ENCODE results near the gene CDC5L. TPM values are rescaled to one million over a fixed set of nuclear protein-coding genes. Genes with fewer than 3 reads are reported as not detected.

The CDC5L gene
- total and polyA plus RNA-seq, 9 donors, result 13.0 to 24.0 (median 19.5) TPM

DNA sequence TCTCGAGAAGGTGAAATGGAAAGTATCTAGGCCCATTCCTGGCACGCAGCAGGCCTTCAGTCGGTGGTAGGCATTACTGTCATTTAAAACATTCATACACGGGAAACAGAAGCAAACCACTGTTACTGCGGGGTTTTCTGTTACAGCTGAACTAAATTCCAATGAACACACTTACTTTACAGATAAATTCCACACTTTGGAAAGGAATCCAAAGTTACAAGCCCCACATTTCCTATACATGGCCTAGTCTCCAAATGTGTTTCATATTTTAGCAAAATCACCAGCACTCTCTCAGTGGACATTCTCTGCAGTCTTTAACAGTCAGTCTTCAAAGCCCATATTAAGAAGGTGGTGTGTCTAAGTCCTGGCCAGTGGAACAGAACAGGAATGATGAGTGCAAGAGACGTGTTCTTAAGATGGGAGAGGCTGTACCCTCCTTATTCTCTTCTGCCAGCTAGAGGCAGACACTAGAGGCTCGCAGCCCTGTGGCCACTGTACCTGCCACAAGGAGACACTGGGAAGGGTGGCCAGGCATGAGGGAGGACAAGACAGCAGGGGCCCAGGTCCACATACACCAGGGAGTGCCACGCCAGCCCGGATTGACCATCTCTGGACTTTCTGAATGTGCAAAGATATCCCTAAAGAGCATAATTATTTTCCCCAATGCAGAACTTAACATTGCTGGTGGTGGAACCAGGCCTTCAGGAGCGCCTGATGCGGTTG, 76.4 kb downstream of the CDC5L start:
- peak in 1 of 5 donors; percentile 32 for DNase-seq
- H3K4me1 ChIP-seq (ENCODE audit: insufficient read depth), result peaks cover 16% of the 10 kb centered on the region
- intact Hi-C loops (cut with DNase I), result no loop called here
- no peak overlapping the region for H3K4me3 ChIP-seq
- H3K27me3 ChIP-seq, result no peaks in the 10 kb centered on the region
- no peaks in the 10 kb centered on the region for H3K36me3 ChIP-seq
- no peaks in the 10 kb centered on the region for H3K9me3 ChIP-seq
- peak overlapping the region; percentile 54 to 64 for H3K27ac ChIP-seq
- TF ChIP-seq, protein P1, sequence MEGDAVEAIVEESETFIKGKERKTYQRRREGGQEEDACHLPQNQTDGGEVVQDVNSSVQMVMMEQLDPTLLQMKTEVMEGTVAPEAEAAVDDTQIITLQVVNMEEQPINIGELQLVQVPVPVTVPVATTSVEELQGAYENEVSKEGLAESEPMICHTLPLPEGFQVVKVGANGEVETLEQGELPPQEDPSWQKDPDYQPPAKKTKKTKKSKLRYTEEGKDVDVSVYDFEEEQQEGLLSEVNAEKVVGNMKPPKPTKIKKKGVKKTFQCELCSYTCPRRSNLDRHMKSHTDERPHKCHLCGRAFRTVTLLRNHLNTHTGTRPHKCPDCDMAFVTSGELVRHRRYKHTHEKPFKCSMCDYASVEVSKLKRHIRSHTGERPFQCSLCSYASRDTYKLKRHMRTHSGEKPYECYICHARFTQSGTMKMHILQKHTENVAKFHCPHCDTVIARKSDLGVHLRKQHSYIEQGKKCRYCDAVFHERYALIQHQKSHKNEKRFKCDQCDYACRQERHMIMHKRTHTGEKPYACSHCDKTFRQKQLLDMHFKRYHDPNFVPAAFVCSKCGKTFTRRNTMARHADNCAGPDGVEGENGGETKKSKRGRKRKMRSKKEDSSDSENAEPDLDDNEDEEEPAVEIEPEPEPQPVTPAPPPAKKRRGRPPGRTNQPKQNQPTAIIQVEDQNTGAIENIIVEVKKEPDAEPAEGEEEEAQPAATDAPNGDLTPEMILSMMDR (IDR thresholded peaks at IDR 0.05), result no peak
- TF ChIP-seq EP300 (IDR thresholded peaks at IDR 0.05) (no peak), POLR2A (IDR thresholded peaks at IDR 0.05) (no peak)
- 38 to 54% (median 53%) methylated on average over 11 of the region's 11 CpGs for WGBS, 3 donors

DNA sequence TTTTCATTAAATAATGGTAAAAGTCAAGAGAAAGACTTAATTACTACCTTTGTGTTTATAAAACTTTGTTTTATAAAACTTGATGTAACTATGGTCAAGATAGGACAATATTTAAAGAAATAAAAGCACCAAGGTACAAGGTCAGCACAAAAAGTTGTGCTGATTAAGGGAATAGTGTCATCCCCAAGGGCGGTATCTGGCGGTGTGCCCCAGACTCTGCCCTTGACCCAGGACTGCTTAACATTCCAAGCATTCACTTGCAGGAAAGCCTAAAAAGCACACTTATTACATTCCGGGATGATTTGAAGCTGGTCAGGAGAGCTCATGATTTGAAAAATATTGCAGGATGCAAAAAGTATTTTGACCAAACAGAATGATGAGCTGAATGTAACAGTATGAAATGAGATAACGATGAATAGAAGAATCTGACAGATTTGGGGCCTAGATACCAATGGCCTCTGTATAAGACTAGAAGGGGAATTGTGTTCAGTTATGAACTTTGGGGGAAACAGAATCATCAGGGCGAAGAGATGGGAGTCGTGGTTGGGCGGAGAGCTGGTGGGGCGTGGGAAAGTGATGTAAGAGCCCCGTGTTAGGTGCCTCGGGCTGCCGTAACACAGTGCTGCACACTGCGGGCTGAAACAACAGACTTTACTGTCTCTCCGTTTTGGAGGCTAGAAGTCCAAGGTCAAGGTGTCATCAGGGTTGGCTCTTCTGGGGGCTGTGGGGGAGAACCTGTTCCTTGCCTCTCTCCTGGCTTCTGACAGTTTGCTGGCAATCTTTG, 77.2 kb downstream of the CDC5L start:
- Histone ChIP-seq H3K4me3 (no peak overlapping the region), H3K9me3 (no peaks in the 10 kb centered on the region), H3K27me3 (no peaks in the 10 kb centered on the region), H3K36me3 (no peaks in the 10 kb centered on the region), H3K4me1 (ENCODE audit: insufficient read depth) (peaks cover 17% of the 10 kb centered on the region), H3K27ac (peak overlapping the region; percentile 54 to 64)
- intact Hi-C loops (cut with DNase I), result no loop called here
- 13 to 30% (median 17%) methylated on average over 13 of the region's 13 CpGs for WGBS, 3 donors
- peak; percentile 73 to 96 (median 82) for DNase-seq
- TF ChIP-seq POLR2A (IDR thresholded peaks at IDR 0.05) (no peak), EP300 (IDR thresholded peaks at IDR 0.05) (no peak)
- TF ChIP-seq, protein P1 (IDR thresholded peaks at IDR 0.05), result no peak

DNA sequence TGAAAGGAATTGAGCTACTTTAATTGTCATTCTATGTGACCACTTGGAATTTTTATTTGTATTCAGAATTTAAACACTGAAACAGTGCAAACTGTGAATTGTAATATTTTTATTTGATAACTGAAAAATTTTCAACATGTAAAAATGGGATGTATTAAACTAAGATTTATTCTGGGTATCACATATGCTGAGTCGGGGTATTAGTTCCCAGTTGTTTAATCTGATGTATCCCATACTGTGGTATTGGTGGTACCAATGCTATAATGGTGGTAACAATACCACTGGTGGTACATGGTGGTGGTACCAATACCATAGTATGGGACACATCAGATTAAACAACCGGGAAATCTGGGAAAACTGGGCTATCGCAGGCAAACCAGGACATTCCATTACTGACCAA, 79.4 kb downstream of the CDC5L start:
- Histone ChIP-seq H3K36me3 (no peaks in the 10 kb centered on the region), H3K27ac (no peak overlapping the region), H3K9me3 (no peaks in the 10 kb centered on the region), H3K27me3 (no peaks in the 10 kb centered on the region), H3K4me1 (ENCODE audit: insufficient read depth) (peaks cover 21% of the 10 kb centered on the region), H3K4me3 (no peak overlapping the region)
- intact Hi-C loops (cut with DNase I), result no loop called here
- no peak for TF ChIP-seq EP300 (IDR thresholded peaks at IDR 0.05)
- no peak for TF ChIP-seq POLR2A (IDR thresholded peaks at IDR 0.05)
- TF ChIP-seq, protein P1 (IDR thresholded peaks at IDR 0.05), result no peak
- WGBS, 3 donors, result 85 to 89% (median 86%) methylated on average over 3 of the region's 3 CpGs
- DNase-seq, result no peak

DNA sequence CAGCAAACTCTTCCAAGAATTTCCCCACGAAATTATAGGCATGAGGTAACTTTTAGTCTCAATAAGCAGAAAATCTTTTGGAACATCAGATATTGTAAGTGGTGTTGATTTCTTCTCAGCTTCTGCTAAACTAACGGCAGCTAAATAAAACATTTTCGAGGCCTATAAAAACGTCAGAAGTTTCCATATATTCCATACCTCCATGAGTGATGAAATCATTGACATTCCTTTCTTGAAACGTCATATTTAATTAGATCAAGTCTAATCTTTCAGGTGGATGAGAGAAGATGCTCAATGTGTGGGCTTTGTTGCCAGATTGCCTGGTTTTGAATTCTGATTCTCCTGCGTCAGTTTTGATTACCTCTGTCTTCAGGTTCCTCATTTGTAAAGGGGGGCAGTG, 81.3 kb downstream of the CDC5L start:
- Histone ChIP-seq H3K36me3 (no peaks in the 10 kb centered on the region), H3K27ac (no peak overlapping the region), H3K4me1 (ENCODE audit: insufficient read depth) (peaks cover 15% of the 10 kb centered on the region), H3K27me3 (no peaks in the 10 kb centered on the region), H3K4me3 (no peak overlapping the region), H3K9me3 (no peaks in the 10 kb centered on the region)
- WGBS, 3 donors, result 85 to 88% (median 88%) methylated on average over 6 of the region's 6 CpGs
- DNase-seq, result no peak
- intact Hi-C loops (cut with DNase I), result no loop called here
- TF ChIP-seq EP300 (IDR thresholded peaks at IDR 0.05), result no peak
- TF ChIP-seq, protein P1 (IDR thresholded peaks at IDR 0.05), result no peak
- TF ChIP-seq POLR2A (IDR thresholded peaks at IDR 0.05), result no peak
